Mesothelial cell of epicardium (in vitro differentiated cells): Measurements from ENCODE around the gene TNFAIP8. TPM values are rescaled to one million over a fixed set of nuclear protein-coding genes. Genes with fewer than 3 reads are reported as not detected.

ENCODE experiments used
- DNase-seq, 2 experiments: peaks; one replicate each; pipeline ENCODE4 v3.0.0; 2021; ENCODE audit warnings: low spot score in 2 of 2; ENCODE audit not compliant: unreplicated experiment in 2 of 2
- H3K27ac Mint-ChIP-seq: 2 replicates; pipeline ENCODE4 v1.8.0; 2021; ENCODE audit warnings: mixed read lengths
- H3K27me3 Mint-ChIP-seq: 2 replicates; pipeline ENCODE4 v1.8.0; 2021; ENCODE audit warnings: low read depth, mixed read lengths
- H3K36me3 Mint-ChIP-seq: 2 replicates; pipeline ENCODE4 v1.8.0; 2021; ENCODE audit warnings: mixed read lengths
- H3K4me1 Mint-ChIP-seq: 2 replicates; pipeline ENCODE4 v1.8.0; 2021; ENCODE audit warnings: mixed read lengths
- H3K4me3 Mint-ChIP-seq: 2 replicates; pipeline ENCODE4 v1.8.0; 2021; ENCODE audit warnings: mild to moderate bottlenecking, moderate library complexity, mixed read lengths
- H3K9me3 Mint-ChIP-seq: 2 replicates; pipeline ENCODE4 v1.8.0; 2021; ENCODE audit warnings: mixed read lengths
- CTCF ChIP-seq: fragments of 200-600 bp; sonication (generic); IDR thresholded peaks from one replicate; pipeline ENCODE4 v1.5.0; 2021; ENCODE audit warnings: antibody characterized with exemption; ENCODE audit not compliant: unreplicated experiment
- total RNA-seq: library from RNA; stranded (reverse); gene quantifications from 3 replicates; pipeline ENCODE4 v1.2.1, GENCODE V29; 2021

The TNFAIP8 gene
- total RNA-seq, 1 donor from 2014 or later: 26.5 TPM

GRCh38 chr5:119318256-119318894 lies 37.4 kb upstream of the TNFAIP8 start:
- Mint-ChIP-seq H3K27me3 (no peaks in the 10 kb centered on the region), H3K4me3 (no peak overlapping the region), H3K4me1 (peaks cover 23% of the 10 kb centered on the region), H3K36me3 (no peaks in the 10 kb centered on the region), H3K27ac (no peak overlapping the region), H3K9me3 (no peaks in the 10 kb centered on the region)
- DNase-seq: no peak
- no peak for TF ChIP-seq CTCF

- Mint-ChIP-seq H3K27ac (no peak overlapping the region), H3K4me1 (peaks cover 27% of the 10 kb centered on the region), H3K27me3 (no peaks in the 10 kb centered on the region), H3K4me3 (no peak overlapping the region), H3K9me3 (no peaks in the 10 kb centered on the region), H3K36me3 (no peaks in the 10 kb centered on the region)
- DNase-seq: no peak
- TF ChIP-seq CTCF: no peak
Measured at GRCh38 chr5:119319401-119319800, 36.4 kb upstream of the TNFAIP8 start.

GRCh38 chr5:119319890-119320289 lies 35.9 kb upstream of the TNFAIP8 start:
- no peak overlapping the region for H3K27ac Mint-ChIP-seq
- peaks cover 28% of the 10 kb centered on the region for H3K4me1 Mint-ChIP-seq
- H3K36me3 Mint-ChIP-seq: no peaks in the 10 kb centered on the region
- H3K9me3 Mint-ChIP-seq: no peaks in the 10 kb centered on the region
- no peak overlapping the region for H3K4me3 Mint-ChIP-seq
- DNase-seq: no peak
- no peaks in the 10 kb centered on the region for H3K27me3 Mint-ChIP-seq
- no peak for TF ChIP-seq CTCF

- no peaks in the 10 kb centered on the region for H3K36me3 Mint-ChIP-seq
- H3K4me1 Mint-ChIP-seq: peaks cover 39% of the 10 kb centered on the region
- H3K9me3 Mint-ChIP-seq: no peaks in the 10 kb centered on the region
- peak overlapping the region; percentile 27 for H3K27ac Mint-ChIP-seq
- TF ChIP-seq CTCF: no peak
- no peaks in the 10 kb centered on the region for H3K27me3 Mint-ChIP-seq
- H3K4me3 Mint-ChIP-seq: no peak overlapping the region
- DNase-seq: no peak
Measured at GRCh38 chr5:119321569-119322311, 34.1 kb upstream of the TNFAIP8 start.

GRCh38 chr5:119322312-119322947 lies 33.4 kb upstream of the TNFAIP8 start:
- no peaks in the 10 kb centered on the region for H3K36me3 Mint-ChIP-seq
- H3K27ac Mint-ChIP-seq: peak overlapping the region; percentile 52
- no peak overlapping the region for H3K4me3 Mint-ChIP-seq
- DNase-seq: no peak
- peaks cover 39% of the 10 kb centered on the region for H3K4me1 Mint-ChIP-seq
- H3K27me3 Mint-ChIP-seq: no peaks in the 10 kb centered on the region
- TF ChIP-seq CTCF: no peak
- H3K9me3 Mint-ChIP-seq: no peaks in the 10 kb centered on the region
